A673 (cell line): Measurements from ENCODE around the gene PRDM4. TPM values are rescaled to one million over a fixed set of nuclear protein-coding genes. Genes with fewer than 3 reads are reported as not detected.

Source experiments
- BruUV-seq: library from RNA; stranded (reverse); fragments of 400-500 nt; replicated peaks from 2 replicates; lab custom pipeline; 2021; lab: Mats Ljungman, UMichigan
- CTCF ChIA-PET: fragments of 300-600 bp; sonication (Branson Sonifier 250); formaldehyde crosslinking; loops from one replicate; lab custom pipeline; 2022; ENCODE audit warnings: antibody characterized with exemption; lab: Charles Lee
- POLR2A ChIA-PET: fragments of 300-600 bp; sonication (Branson Sonifier 250); formaldehyde crosslinking; loops from one replicate; lab custom pipeline; 2022; ENCODE audit warnings: antibody characterized with exemption; ENCODE audit not compliant: low non-redundant PET; lab: Charles Lee
- DNase-seq: peaks from one replicate; pipeline ENCODE4 v3.0.0-alpha.2; 2015; ENCODE audit warnings: low spot score
- H3K27ac ChIP-seq: fragments of 200-600 bp; sonication (generic); 2 replicates; pipeline ENCODE4 v1.5.1; 2016; ENCODE audit warnings: mixed run types, low read depth, mild to moderate bottlenecking, mixed read lengths, antibody characterized with exemption, low read length; ENCODE audit not compliant: poor library complexity, severe bottlenecking
- H3K27me3 ChIP-seq: fragments of 200-600 bp; sonication (generic); replicated peaks from 2 replicates; pipeline ENCODE4 v1.6.1; 2017; ENCODE audit warnings: mixed run types, low read depth, mild to moderate bottlenecking, mixed read lengths, antibody characterized with exemption, low read length; ENCODE audit not compliant: insufficient read depth, poor library complexity
- H3K36me3 ChIP-seq: fragments of 200-600 bp; sonication (generic); 2 replicates; pipeline ENCODE4 v1.6.1; 2016; ENCODE audit warnings: mixed run types, mild to moderate bottlenecking, mixed read lengths, antibody characterized with exemption, low read length; ENCODE audit not compliant: insufficient read depth, poor library complexity, severe bottlenecking
- H3K4me1 ChIP-seq: fragments of 200-600 bp; sonication (generic); 2 replicates; pipeline ENCODE4 v1.6.1; 2017; ENCODE audit warnings: mixed run types, mild to moderate bottlenecking, mixed read lengths, antibody characterized with exemption, low read length; ENCODE audit not compliant: insufficient read depth, poor library complexity, severe bottlenecking
- H3K4me3 ChIP-seq: fragments of 200-600 bp; sonication (generic); 2 replicates; pipeline ENCODE4 v1.5.1; 2016; ENCODE audit warnings: low read depth, mixed run types, mild to moderate bottlenecking, mixed read lengths, low read length; ENCODE audit not compliant: poor library complexity, severe bottlenecking
- H3K9me3 ChIP-seq: fragments of 200-600 bp; sonication (generic); 2 replicates; pipeline ENCODE4 v1.6.1; 2016; ENCODE audit warnings: mixed run types, low read depth, mild to moderate bottlenecking, mixed read lengths, antibody characterized with exemption, low read length; ENCODE audit not compliant: poor library complexity, severe bottlenecking
- EZH2 ChIP-seq: fragments of 200-600 bp; sonication (generic); IDR thresholded peaks from 2 replicates; pipeline ENCODE4 v1.6.1; 2017; ENCODE audit warnings: borderline replicate concordance, low read depth, mild to moderate bottlenecking, mixed read lengths, antibody characterized with exemption, low read length; ENCODE audit not compliant: poor library complexity, severe bottlenecking
- intact Hi-C: fragments of 100-400 bp; cut with micrococcal nuclease; formaldehyde crosslinking; loops from one replicate; pipeline ENCODE4 v1.10.0; 2022; ENCODE audit not compliant: unreplicated experiment
- total RNA-seq: library from RNA; stranded (reverse); gene quantifications from 2 replicates; pipeline ENCODE4 v1.2.3, GENCODE V29; 2021
- TF ChIP-seq, protein P1 (sequence below): fragments of 300-800, 200-600 bp; sonication (generic); conservative IDR thresholded peaks from 2 replicates; pipeline ENCODE4 v1.5.1; 2017; ENCODE audit warnings: low read depth, mild to moderate bottlenecking, antibody characterized with exemption, low read length, moderate library complexity, mixed read lengths

Gene PRDM4
- total RNA-seq, 1 experiment from 2014 or later: 31.5 TPM

DNA sequence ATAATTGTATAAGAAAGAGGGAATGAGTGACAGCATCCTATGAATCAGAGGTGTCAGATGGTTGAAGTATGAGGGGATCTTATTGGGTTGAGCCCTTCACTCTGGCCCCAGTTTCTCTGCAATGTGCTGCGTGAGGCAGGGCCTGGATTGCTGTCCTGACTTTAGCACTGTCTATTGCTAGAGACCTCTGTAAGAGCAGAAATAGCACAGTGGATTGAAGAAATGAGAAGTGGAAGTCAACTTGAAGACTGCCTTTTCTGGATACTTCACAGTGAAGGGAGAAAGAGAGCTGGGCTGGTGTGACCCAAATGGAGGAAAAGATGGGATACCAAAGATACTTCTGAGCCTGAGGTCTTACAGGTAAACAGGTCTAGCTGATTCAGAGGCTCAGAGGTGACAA lies 19.4 kb upstream of the PRDM4 start:
- Histone ChIP-seq H3K36me3 (no peaks in the 10 kb centered on the region), H3K4me1 (no peaks in the 10 kb centered on the region), H3K4me3 (no peak overlapping the region), H3K27me3 (peaks cover 81% of the 10 kb centered on the region), H3K27ac (no peak overlapping the region), H3K9me3 (no peaks in the 10 kb centered on the region)
- TF ChIP-seq, protein P1, sequence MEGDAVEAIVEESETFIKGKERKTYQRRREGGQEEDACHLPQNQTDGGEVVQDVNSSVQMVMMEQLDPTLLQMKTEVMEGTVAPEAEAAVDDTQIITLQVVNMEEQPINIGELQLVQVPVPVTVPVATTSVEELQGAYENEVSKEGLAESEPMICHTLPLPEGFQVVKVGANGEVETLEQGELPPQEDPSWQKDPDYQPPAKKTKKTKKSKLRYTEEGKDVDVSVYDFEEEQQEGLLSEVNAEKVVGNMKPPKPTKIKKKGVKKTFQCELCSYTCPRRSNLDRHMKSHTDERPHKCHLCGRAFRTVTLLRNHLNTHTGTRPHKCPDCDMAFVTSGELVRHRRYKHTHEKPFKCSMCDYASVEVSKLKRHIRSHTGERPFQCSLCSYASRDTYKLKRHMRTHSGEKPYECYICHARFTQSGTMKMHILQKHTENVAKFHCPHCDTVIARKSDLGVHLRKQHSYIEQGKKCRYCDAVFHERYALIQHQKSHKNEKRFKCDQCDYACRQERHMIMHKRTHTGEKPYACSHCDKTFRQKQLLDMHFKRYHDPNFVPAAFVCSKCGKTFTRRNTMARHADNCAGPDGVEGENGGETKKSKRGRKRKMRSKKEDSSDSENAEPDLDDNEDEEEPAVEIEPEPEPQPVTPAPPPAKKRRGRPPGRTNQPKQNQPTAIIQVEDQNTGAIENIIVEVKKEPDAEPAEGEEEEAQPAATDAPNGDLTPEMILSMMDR: no peak
- no peak for TF ChIP-seq EZH2
- DNase-seq: no peak
- BruUV-seq: no TSS peak
- CTCF ChIA-PET: no interaction called here
- POLR2A ChIA-PET: interaction anchor here (0.6 kb wide), 1 partner anchor 633 kb away, joined by 4 read pairs; no protein-coding TSS in a partner anchor
- intact Hi-C loops: no loop called here

DNA sequence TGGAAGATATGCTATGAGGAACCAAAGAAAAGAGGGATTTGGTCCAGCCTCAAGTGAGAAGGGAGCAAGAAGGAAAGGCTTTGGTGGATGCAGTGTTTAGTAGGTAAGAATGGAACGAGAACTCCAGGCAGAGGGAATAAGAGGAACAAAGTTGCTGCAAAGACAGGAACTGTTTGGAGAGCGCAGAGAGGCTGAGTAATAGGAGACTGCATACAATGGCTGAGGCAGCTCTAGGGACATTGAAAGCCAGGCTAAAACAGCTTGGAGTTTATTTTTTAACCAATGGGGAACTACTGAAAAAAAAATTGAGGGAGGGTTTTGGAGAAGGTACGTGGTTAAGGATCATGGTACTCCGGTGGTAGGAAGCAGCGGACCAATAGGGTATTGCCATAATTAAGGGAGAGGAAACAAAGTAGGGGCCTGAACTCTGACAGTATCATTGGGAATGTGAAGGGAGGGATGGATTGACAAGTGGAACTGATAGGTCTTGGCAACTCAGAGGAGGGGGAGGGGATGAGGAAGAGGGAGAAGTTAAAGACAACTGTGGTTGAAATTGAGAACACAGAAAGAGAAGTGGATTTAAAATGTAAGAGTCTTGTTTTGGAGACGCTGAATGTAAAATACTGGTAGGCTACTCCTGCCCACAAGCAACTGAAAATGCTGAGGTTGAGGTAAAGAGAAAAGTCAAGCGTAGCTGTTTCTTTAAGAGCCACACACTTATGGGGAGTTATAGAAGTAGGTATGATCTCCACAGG lies 18.3 kb upstream of the PRDM4 start:
- DNase-seq: no peak
- POLR2A ChIA-PET: no interaction called here
- intact Hi-C loops: no loop called here
- no peaks in the 10 kb centered on the region for H3K4me1 ChIP-seq
- BruUV-seq: no TSS peak
- H3K36me3 ChIP-seq: no peaks in the 10 kb centered on the region
- H3K27me3 ChIP-seq: peaks cover 89% of the 10 kb centered on the region
- no peak overlapping the region for H3K27ac ChIP-seq
- CTCF ChIA-PET: no interaction called here
- H3K9me3 ChIP-seq: no peaks in the 10 kb centered on the region
- no peak overlapping the region for H3K4me3 ChIP-seq
- no peak for TF ChIP-seq EZH2

DNA sequence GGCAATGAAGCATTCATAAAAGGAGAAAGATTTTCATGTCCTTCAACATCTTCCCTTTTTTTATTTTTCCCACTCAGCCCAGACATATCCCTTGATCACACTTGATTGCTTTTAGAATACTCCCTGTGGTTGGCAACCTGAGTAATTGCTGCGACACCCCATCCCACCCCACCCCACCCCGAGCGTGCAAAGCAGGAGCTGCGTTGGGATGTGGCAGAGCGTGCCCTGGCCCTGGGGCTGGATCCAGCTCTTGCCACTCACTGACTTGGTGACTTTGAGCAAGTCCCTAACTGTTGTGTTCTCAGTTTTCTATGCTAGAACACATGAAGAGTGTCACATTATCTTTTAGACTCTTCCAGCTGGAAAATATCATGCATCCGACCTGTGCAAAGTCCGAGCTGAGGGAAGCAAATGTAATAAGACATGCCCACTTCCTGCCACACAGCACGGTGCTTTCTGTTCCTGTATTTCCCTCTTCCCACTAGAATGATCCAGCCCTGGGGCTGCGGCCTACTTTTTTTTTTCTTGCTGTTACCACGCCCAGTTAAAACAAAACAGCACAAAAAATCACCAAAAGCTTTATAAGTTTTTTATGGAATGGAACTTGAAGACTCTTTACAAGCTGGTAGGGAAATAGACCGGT lies 17.6 kb upstream of the PRDM4 start:
- no peaks in the 10 kb centered on the region for H3K9me3 ChIP-seq
- H3K4me3 ChIP-seq: no peak overlapping the region
- CTCF ChIA-PET: no interaction called here
- no peak overlapping the region for H3K27ac ChIP-seq
- DNase-seq: no peak
- peaks cover 89% of the 10 kb centered on the region for H3K27me3 ChIP-seq
- intact Hi-C loops: no loop called here
- H3K4me1 ChIP-seq: no peaks in the 10 kb centered on the region
- no TSS peak for BruUV-seq
- H3K36me3 ChIP-seq: no peaks in the 10 kb centered on the region
- POLR2A ChIA-PET: no interaction called here
- TF ChIP-seq, protein P1: no peak
- no peak for TF ChIP-seq EZH2
